PFSK-1 (cell line): Measurements from ENCODE around the gene DYRK3.

Source experiments
- FOXP2 ChIP-seq: optimal IDR thresholded peaks from 2 replicates; pipeline ENCODE3; 2011; ENCODE audit warnings: borderline replicate concordance, control low read depth, inconsistent platforms; ENCODE audit not compliant: insufficient read depth; ENCODE audit errors: extremely low read length, extremely low read depth
- POLR2AphosphoS5 ChIP-seq: IDR thresholded peaks from 2 replicates; pipeline ENCODE4 v1.6.1; 2012; ENCODE audit warnings: low read depth, mild to moderate bottlenecking, control low read depth, low read length, moderate library complexity
- SIN3A ChIP-seq: IDR thresholded peaks from 2 replicates; pipeline ENCODE4 v1.6.1; 2012; ENCODE audit warnings: mild to moderate bottlenecking, low read length, moderate library complexity, borderline replicate concordance; ENCODE audit not compliant: insufficient read depth
- TAF1 ChIP-seq: IDR thresholded peaks from 2 replicates; pipeline ENCODE4 v1.6.1; 2012; ENCODE audit warnings: low read length, control low read depth, borderline replicate concordance; ENCODE audit not compliant: insufficient read depth
- TF ChIP-seq, protein P1 (sequence below), 2 experiments: IDR thresholded peaks; 2 replicates each; pipeline versions ENCODE4 v1.6.1 to v1.8.0; 2011 to 2012; ENCODE audit warnings: low read depth in 2 of 2, low read length in 2 of 2, control low read depth in 1 of 2, inconsistent platforms in 1 of 2, mild to moderate bottlenecking in 1 of 2, moderate library complexity in 1 of 2; ENCODE audit not compliant: insufficient read depth in 1 of 2

Gene DYRK3

DNA sequence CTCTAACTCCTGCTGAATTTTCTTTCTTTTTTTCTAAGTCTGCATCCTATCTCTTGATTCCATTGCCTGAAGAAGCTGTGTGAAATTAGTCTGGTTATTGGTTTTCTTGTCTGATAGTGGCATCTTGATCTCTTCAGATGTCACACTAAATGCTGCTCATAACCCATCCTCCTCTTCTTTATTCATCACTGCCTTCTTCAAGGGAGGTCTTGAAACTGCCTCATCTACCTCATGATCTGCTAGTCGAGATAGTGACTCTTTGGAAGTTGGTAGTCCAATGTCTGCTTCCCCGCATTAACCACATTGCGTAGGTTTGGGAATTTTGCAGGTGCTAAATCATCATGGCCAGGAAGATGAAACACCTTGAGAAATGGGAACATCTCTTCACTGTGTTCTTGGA, 15.7 kb downstream of the DYRK3 start:
- TF ChIP-seq SIN3A (no peak), POLR2AphosphoS5 (no peak), TAF1 (no peak), FOXP2 (no peak)
- TF ChIP-seq, protein P1, sequence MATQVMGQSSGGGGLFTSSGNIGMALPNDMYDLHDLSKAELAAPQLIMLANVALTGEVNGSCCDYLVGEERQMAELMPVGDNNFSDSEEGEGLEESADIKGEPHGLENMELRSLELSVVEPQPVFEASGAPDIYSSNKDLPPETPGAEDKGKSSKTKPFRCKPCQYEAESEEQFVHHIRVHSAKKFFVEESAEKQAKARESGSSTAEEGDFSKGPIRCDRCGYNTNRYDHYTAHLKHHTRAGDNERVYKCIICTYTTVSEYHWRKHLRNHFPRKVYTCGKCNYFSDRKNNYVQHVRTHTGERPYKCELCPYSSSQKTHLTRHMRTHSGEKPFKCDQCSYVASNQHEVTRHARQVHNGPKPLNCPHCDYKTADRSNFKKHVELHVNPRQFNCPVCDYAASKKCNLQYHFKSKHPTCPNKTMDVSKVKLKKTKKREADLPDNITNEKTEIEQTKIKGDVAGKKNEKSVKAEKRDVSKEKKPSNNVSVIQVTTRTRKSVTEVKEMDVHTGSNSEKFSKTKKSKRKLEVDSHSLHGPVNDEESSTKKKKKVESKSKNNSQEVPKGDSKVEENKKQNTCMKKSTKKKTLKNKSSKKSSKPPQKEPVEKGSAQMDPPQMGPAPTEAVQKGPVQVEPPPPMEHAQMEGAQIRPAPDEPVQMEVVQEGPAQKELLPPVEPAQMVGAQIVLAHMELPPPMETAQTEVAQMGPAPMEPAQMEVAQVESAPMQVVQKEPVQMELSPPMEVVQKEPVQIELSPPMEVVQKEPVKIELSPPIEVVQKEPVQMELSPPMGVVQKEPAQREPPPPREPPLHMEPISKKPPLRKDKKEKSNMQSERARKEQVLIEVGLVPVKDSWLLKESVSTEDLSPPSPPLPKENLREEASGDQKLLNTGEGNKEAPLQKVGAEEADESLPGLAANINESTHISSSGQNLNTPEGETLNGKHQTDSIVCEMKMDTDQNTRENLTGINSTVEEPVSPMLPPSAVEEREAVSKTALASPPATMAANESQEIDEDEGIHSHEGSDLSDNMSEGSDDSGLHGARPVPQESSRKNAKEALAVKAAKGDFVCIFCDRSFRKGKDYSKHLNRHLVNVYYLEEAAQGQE (IDR thresholded peaks at IDR 0.05; ENCODE audit: insufficient read depth in 1 of 2, low read depth in 2 of 2, low read length in 2 of 2): no peak

DNA sequence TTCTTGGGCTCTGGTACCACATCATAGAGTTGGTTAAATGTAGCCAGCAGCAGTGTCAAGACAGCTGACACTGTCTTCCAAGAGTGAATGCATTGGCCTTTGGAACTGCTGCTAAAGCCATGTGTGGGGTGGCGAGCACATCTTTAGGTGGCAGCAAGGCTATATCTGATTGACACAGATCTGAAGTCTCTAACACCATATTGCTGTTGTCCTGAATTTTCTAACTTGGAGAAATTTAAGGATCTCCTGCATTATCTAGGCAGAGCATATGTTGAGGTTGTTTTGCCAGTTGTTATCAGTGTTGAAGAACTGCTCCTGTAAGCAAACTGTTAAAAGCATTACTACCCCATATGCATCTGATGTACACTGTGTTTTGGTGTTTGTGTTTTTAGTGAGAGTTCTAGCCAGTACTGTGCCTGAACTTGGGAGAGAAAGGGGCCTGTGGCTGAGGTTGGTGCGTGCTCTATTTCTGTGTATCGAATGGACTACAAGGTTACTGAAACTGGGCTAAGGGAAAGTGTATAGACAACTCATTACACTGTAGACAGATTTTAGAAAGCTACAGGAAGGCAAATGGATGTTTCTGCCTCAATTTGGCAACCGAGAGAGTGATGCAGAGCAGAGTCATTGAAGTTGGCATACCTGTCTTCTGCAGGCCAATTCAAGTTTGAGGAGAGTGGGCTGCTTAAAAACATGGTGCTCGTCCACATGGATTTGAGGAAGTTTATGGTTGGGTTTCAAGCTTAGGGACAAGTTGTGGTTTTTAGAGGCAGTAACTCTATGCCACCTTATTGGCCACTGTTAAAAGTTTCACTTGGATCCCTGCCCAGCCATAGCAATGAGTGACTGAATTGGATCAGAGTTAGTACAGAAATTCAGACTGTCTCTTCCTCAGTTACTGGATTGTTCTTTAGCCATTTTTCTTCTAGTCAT, 16.9 kb downstream of the DYRK3 start:
- TF ChIP-seq TAF1 (no peak), FOXP2 (no peak), POLR2AphosphoS5 (no peak)
- TF ChIP-seq, protein P1 (IDR thresholded peaks at IDR 0.05; ENCODE audit: insufficient read depth in 1 of 2, low read depth in 2 of 2, low read length in 2 of 2): no peak

DNA sequence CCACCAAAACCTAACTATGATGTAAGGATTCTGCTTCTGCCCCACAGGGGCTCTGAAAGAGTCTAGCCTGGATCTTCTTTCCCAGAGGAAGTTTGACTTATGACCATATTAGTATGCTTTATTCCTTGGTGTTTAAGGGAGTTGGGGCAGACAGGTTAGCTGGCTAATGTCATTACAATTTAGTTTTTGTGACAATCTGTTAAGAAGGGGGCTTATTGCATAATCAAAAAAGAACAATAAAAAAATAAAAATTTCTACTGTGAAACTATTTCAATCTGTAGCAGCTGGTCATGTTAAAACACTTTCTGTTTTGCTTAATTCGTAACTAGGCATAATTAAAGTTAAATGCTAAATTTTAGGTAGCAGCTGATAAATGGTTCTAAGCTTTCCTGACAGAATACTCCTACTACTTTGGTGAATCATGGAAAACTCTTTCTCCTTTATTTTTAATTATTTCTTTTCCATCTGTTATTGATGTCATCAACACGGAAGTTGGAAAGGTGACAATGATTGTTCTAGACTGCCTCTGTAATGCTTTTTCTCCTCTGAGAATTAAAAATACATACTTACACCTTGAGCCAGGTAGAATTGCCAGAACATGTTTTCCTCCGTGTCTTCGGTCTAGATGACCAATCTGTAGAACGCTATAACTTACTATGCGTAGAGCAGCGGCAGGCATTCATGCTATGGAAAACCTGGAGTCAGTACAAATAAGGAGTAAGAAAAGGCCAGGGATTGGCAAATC, 18.6 kb downstream of the DYRK3 start:
- TF ChIP-seq POLR2AphosphoS5 (no peak), FOXP2 (no peak), SIN3A (no peak), TAF1 (no peak)
- TF ChIP-seq, protein P1 (IDR thresholded peaks at IDR 0.05; ENCODE audit: insufficient read depth in 1 of 2, low read depth in 2 of 2, low read length in 2 of 2): no peak

DNA sequence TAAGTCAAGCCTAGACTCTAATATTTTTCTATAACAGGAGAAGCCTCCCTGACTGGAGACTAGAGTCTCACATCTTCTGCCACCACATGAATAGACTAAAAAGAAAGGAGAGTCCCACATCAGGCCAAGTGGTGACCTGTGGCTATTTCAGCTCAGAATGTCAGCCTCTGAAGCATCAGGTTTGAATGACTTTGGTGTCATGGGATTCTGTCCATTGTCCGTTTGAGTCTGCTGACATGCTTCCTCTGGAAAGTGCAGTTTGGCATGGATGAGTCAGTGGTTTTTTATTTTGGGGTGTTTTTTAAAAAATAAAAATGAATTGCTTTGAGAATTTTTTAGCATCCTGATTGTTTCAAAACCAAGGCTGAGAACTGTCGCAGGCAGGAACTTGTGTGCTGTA, 19.5 kb downstream of the DYRK3 start:
- TF ChIP-seq POLR2AphosphoS5 (no peak), SIN3A (no peak), TAF1 (no peak), FOXP2 (no peak)
- TF ChIP-seq, protein P1 (IDR thresholded peaks at IDR 0.05; ENCODE audit: insufficient read depth in 1 of 2, low read depth in 2 of 2, low read length in 2 of 2): no peak
